ENCODE data around the gene CDK5RAP3.
A peak's percentile ranks its signal among the peaks of the same experiment; 100 is the strongest.

CDK5RAP3 gene

DNA sequence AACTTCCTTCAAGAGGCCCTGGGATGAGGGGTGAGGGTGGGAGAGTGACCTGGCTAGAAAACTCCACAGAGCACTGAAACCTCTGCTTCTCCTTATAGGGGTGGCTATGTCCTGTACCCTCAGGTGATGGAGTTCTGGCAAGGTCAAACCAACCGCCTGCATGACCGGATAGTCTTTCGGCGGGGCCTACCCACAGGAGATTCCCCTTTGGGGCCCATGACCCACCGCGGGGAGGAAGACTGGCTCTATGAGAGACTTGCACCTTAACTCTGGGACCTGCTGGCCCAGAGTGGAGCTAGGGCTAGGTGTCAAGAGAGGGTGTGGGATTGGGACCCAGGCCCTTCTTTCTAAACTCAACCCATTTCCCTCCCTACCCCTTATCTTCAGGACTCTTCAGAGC lies 24.4 kb upstream of the CDK5RAP3 start:
- Histone ChIP-seq H3K4me3 (no peak overlapping the region), H3K4me1 (peaks cover 51 to 94% (median 72%) of the 10 kb centered on the region in 10 experiments), H3K27me3 (no peaks in the 10 kb centered on the region), H3K9me3 (replicated peaks in 1 of 11) (no peaks in the 10 kb centered on the region), H3K36me3 (peaks cover 6 to 60% (median 25%) of the 10 kb centered on the region in 11 experiments; a peak in 17 of 22 replicates), H4K20me1 (no peaks in the 10 kb centered on the region), H3K4me2 (peak overlapping the region in 10 of 11 experiments; percentile 54 to 98 (median 68); a peak in 16 of 22 replicates), H3K9ac (no peak overlapping the region), H3K27ac (peak overlapping the region in 8 of 11 experiments; percentile 30 to 72 (median 63); a peak in 12 of 22 replicates)
- no peak for TF ChIP-seq Cebpa-rat (IDR thresholded peaks at IDR 0.05)

DNA sequence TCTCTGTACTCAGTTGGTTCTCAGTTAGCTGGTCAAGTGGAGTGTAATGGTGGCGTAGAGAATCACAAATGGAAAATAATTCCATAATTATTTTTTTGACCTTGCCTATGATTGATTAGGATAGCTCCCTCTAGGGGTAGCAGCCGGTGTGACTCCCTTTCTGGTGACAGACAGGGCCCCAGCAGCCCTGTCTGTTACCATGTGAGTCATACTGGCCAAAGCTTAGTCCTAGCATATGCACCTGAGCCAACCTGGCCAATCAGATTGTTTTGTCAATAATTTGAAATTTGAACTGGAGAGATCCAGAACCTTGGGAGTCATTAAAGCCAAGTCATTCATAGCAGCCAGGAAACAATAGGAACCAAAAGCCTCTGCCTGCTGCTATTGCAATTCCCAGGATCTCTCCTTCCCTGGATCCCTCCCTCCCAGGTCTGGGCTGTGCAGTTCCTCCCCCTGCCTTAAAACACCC lies 23.9 kb upstream of the CDK5RAP3 start:
- Histone ChIP-seq H3K27me3 (no peaks in the 10 kb centered on the region), H3K9me3 (replicated peaks in 1 of 11) (no peaks in the 10 kb centered on the region), H3K4me3 (no peak overlapping the region), H3K27ac (peak overlapping the region in 2 of 11 experiments; percentile 47 to 63; a peak in 3 of 22 replicates), H3K36me3 (peaks cover 6 to 60% (median 25%) of the 10 kb centered on the region in 11 experiments; a peak in 17 of 22 replicates), H3K4me1 (peaks cover 47 to 97% (median 67%) of the 10 kb centered on the region in 10 experiments), H3K9ac (no peak overlapping the region), H3K4me2 (peak overlapping the region in 4 of 11 experiments; percentile 90 to 98 (median 96); a peak in 6 of 22 replicates), H4K20me1 (no peaks in the 10 kb centered on the region)
- TF ChIP-seq Cebpa-rat (IDR thresholded peaks at IDR 0.05) = no peak

DNA sequence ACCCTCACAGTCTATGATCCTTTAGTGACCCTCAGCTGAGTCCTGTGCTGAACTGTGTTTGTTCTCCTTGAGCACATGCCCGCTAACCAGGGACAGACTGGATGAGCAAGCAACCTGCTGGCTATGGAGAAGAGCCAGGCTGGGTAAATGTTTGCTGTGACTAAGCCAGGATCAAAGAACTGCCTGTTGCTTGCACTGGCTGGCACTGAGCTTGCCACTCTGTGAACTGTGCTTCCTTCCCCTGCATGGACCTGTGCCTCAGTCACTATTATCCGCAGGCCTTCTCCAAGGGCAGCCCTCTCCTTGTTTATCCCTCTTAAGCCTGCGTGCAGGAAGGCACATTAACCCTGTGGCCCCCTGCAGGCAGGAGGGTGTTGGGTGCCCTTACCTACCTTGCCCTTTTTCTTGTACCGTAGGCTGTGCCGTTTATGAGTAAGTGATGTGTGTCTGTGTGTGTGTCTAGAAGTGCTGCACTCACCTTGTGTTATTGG lies 22.2 kb upstream of the CDK5RAP3 start:
- Histone ChIP-seq H3K27me3 (no peaks in the 10 kb centered on the region), H4K20me1 (no peaks in the 10 kb centered on the region), H3K4me3 (peak overlapping the region in 2 of 10 experiments; percentile 4 to 37; a peak in 1 of 20 replicates)

DNA sequence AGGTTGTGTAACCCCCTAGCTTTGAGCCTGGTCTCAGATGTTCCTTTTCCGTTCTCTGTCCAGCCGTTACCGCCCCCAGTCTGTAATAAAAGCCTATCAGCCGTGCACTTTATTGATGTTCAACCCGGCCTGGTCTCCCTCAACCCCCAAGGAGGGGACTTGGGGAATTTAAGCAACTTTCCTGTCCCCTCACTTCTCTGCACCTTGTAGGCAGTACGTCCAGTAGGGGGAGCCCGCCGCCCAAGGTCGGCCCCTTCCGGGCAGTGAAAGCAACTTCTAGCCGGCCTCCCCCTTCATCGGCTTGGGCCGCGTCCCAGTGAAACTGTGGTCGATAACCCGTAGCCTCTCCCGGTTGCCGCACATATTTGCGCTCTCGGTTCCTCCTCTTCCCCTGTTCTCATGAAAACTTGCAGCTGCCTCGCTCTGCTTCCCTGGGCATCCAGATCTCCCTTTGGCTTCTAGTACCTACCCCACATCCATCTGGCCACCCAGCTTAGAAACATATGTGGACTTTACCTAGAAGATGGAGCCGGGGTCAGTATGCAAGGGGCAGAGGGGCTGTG lies 21.6 kb upstream of the CDK5RAP3 start:
- Histone ChIP-seq H3K4me1 (peaks cover 37 to 82% (median 47%) of the 10 kb centered on the region in 10 experiments), H3K4me3 (peak overlapping the region in 6 of 10 experiments; percentile 2 to 37 (median 15); a peak in 6 of 20 replicates), H3K27ac (peak overlapping the region in 7 of 11 experiments; percentile 41 to 57 (median 48); a peak in 11 of 22 replicates), H4K20me1 (no peaks in the 10 kb centered on the region), H3K27me3 (no peaks in the 10 kb centered on the region), H3K9me3 (replicated peaks in 1 of 11) (no peaks in the 10 kb centered on the region), H3K4me2 (peak overlapping the region; percentile 64 to 87 (median 78)), H3K36me3 (peaks cover 6 to 49% (median 25%) of the 10 kb centered on the region in 11 experiments; a peak in 17 of 22 replicates), H3K9ac (peak overlapping the region; percentile 8 to 62 (median 41); a peak in 17 of 22 replicates)
- no peak for TF ChIP-seq Cebpa-rat (IDR thresholded peaks at IDR 0.05)

More for the DNA sequence above, 22.2 kb upstream of the CDK5RAP3 start:
- H3K9ac ChIP-seq = peak overlapping the region in 10 of 11 experiments; percentile 32 to 62 (median 42); a peak in 13 of 22 replicates
- H3K9me3 ChIP-seq (replicated peaks in 1 of 11) = no peaks in the 10 kb centered on the region
- peaks cover 38 to 87% (median 50%) of the 10 kb centered on the region in 10 experiments for H3K4me1 ChIP-seq
- peak overlapping the region; percentile 64 to 87 (median 78) for H3K4me2 ChIP-seq
- peak overlapping the region in 2 of 11 experiments; percentile 48 to 51; a peak in 4 of 22 replicates for H3K27ac ChIP-seq
- TF ChIP-seq Cebpa-rat (IDR thresholded peaks at IDR 0.05) = no peak
- H3K36me3 ChIP-seq = peaks cover 6 to 53% (median 25%) of the 10 kb centered on the region in 11 experiments; a peak in 17 of 22 replicates

DNA sequence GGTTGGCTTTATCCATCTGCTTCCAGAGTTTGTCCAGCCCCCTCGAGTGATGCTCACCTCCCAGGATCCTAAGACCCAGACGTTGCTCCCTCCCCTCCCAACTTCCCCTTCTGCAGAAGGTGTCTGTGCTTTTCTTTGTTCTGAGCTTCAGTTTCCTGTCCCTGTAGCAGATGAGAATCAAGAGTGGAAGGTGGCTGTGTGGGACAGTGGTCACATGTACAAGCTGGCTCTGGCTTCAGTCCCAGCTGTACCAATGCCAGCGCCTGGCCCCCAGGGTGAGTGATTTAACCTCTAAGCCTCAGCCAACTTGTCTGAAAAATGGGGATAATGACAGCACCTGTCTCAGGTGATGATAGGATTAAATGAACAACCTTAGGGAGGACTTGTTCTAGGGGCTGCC lies 21.0 kb upstream of the CDK5RAP3 start:
- peaks cover 31 to 75% (median 41%) of the 10 kb centered on the region in 10 experiments for H3K4me1 ChIP-seq

DNA sequence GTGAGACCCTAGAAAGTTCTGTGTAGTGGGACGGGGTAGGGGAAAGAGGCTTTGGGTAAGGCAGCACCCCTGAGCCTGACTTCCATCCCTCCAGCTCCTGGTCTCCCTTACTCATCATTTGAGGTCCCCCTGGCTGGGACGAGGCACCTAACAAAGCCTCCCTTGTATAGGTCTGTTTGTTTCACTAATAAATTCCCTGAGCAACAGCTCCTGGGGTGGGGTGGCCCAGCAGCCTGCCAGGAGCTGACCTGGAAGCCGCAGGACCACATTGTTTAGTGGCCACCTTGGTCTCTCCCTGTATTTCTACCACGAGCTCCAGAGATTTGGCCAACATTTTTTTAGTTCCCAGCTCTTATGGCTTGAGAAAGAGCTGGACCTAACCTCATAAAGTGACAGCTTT lies 20.5 kb upstream of the CDK5RAP3 start:
- peaks cover 6 to 38% (median 18%) of the 10 kb centered on the region in 11 experiments; a peak in 16 of 22 replicates for H3K36me3 ChIP-seq
- H3K9me3 ChIP-seq (replicated peaks in 1 of 11) = no peaks in the 10 kb centered on the region
- H3K9ac ChIP-seq = no peak overlapping the region
- TF ChIP-seq Cebpa-rat (IDR thresholded peaks at IDR 0.05) = no peak
- H3K4me2 ChIP-seq = peak overlapping the region in 4 of 11 experiments; percentile 75 to 87 (median 81); a peak in 3 of 22 replicates
- no peaks in the 10 kb centered on the region for H4K20me1 ChIP-seq
- H3K27ac ChIP-seq = no peak overlapping the region
- H3K4me1 ChIP-seq = peaks cover 26 to 70% (median 36%) of the 10 kb centered on the region in 10 experiments
- H3K27me3 ChIP-seq = no peaks in the 10 kb centered on the region
- H3K4me3 ChIP-seq = no peak overlapping the region

More for the DNA sequence above, 21.0 kb upstream of the CDK5RAP3 start:
- Histone ChIP-seq H3K27me3 (no peaks in the 10 kb centered on the region), H4K20me1 (no peaks in the 10 kb centered on the region), H3K36me3 (peaks cover 6 to 43% (median 21%) of the 10 kb centered on the region in 11 experiments; a peak in 17 of 22 replicates), H3K4me3 (0 out of 20 replicates have a peak overlapping the region, but pooled peaks of 1 of the 10 experiments have one; percentile 17), H3K9ac (peak overlapping the region in 7 of 11 experiments; percentile 37 to 62 (median 48); a peak in 8 of 22 replicates), H3K4me2 (peak overlapping the region; percentile 64 to 87 (median 78); a peak in 21 of 22 replicates), H3K27ac (peak overlapping the region in 2 of 11 experiments; percentile 48 to 51; a peak in 3 of 22 replicates), H3K9me3 (replicated peaks in 1 of 11) (no peaks in the 10 kb centered on the region)
- TF ChIP-seq Cebpa-rat (IDR thresholded peaks at IDR 0.05) = no peak

DNA sequence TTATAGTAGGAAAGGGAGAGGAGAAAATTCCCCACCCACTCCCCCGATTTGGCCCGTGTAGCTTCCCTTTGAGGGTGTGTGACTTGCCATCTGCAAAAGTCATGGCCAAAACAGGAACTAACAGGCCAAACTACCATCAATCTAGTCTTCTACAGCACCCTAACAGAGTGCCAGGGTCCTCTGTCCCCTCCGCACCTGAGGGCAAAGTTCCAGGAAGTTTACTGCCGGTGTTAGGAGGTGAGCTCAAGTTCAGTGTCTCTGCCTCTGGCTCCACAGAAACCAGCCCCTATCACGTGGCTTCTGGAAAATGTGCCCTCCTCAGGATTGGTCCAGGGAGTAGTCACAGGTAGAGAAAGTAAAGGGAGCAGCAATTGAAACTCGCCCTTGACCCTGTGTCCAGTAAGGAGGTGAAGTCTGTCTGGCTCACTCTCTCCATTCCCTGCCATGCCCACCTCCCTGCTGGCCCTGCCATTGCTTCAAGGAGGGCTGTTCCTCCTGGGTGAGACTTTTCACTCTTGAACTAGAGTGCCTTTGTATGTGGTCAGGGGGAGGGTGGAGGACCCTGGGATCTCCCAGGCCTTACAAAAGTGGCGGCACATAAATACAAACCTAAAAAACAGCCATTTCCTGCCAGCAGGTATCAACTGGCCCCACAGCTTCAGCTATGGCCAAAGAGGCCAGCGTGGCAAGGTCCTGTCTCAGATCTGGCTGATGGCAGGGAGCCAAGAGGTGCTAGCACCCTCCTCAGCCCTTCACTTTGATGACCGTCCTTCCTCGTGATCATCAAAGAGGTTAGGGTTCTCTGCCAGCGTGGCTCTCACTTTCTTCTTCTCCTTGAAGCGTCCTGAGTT lies 18.5 kb upstream of the CDK5RAP3 start:
- H3K36me3 ChIP-seq = peaks cover 0 to 24% (median 8%) of the 10 kb centered on the region in 11 experiments; a peak in 11 of 22 replicates
- peaks cover 29 to 51% (median 31%) of the 10 kb centered on the region in 10 experiments for H3K4me1 ChIP-seq
- no peaks in the 10 kb centered on the region for H3K9me3 ChIP-seq (replicated peaks in 1 of 11)
- H3K4me3 ChIP-seq = no peak overlapping the region
- no peaks in the 10 kb centered on the region for H3K27me3 ChIP-seq
- peak overlapping the region in 3 of 11 experiments; percentile 41 to 69 (median 64); a peak in 6 of 22 replicates for H3K4me2 ChIP-seq
- 0 out of 22 replicates have a peak, but pooled peaks cover 0 to 7% (median 0%) of the 10 kb centered on the region in 11 experiments for H4K20me1 ChIP-seq
- no peak overlapping the region for H3K27ac ChIP-seq
- no peak overlapping the region for H3K9ac ChIP-seq
- no peak for TF ChIP-seq Cebpa-rat (IDR thresholded peaks at IDR 0.05)

DNA sequence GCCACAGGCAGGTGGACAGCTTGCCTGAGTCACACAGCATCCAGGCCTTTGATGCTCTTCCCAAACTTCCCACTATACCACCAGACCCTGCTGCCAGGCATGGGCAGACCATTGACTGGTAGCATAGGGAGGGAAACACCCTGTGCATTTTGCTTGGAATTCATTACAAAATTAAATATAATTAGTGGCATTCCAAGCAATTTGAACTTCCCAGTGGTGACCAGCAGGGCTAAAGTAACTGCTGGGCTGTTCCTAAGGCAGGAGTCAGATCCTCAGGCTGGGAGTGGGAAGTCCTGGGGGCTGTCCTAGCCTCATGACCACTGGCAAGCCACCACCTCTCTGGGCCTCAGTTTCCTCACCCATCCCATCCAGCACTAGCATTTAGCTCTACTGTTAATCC lies 17.0 kb upstream of the CDK5RAP3 start:
- peaks cover 0 to 12% (median under 1%) of the 10 kb centered on the region in 11 experiments; a peak in 5 of 22 replicates for H3K36me3 ChIP-seq
- H3K27me3 ChIP-seq = no peaks in the 10 kb centered on the region
- H3K27ac ChIP-seq = no peak overlapping the region
- 0 out of 22 replicates have a peak, but pooled peaks cover 0 to 15% (median 0%) of the 10 kb centered on the region in 11 experiments for H4K20me1 ChIP-seq
- TF ChIP-seq Cebpa-rat (IDR thresholded peaks at IDR 0.05) = no peak
- H3K4me1 ChIP-seq = peaks cover 27 to 39% (median 33%) of the 10 kb centered on the region in 10 experiments
- no peak overlapping the region for H3K4me2 ChIP-seq
- no peak overlapping the region for H3K9ac ChIP-seq
- H3K4me3 ChIP-seq = no peak overlapping the region
- no peaks in the 10 kb centered on the region for H3K9me3 ChIP-seq (replicated peaks in 1 of 11)
